Testis (tissue), 3 donors: ENCODE results near the gene ARHGEF10L. TPM values are rescaled to one million over a fixed set of nuclear protein-coding genes. Genes with fewer than 3 reads are reported as not detected.

Experiments
- DNase-seq: peaks from one replicate; pipeline ENCODE4 v3.0.0-alpha.2; 2019
- H3K27ac ChIP-seq, 2 donors: fragments of 200-600 bp; sonication (generic); one replicate each; pipeline ENCODE4 v1.5.1; 2019
- H3K27me3 ChIP-seq: fragments of 200-600 bp; sonication (generic); one replicate; pipeline ENCODE4 v1.5.1; 2019
- H3K36me3 ChIP-seq: fragments of 200-600 bp; sonication (generic); one replicate; pipeline ENCODE4 v1.5.1; 2017; ENCODE audit warnings: low read depth; ENCODE audit errors: missing control alignments
- H3K4me1 ChIP-seq: fragments of 200-600 bp; sonication (generic); one replicate; pipeline ENCODE4 v1.5.1; 2019
- H3K4me3 ChIP-seq, 2 donors: fragments of 200-600 bp; sonication (generic); one replicate each; pipeline ENCODE4 v1.5.1; 2017 to 2019
- H3K9me3 ChIP-seq: fragments of 200-600 bp; sonication (generic); one replicate; pipeline ENCODE4 v1.5.1; 2017
- CTCF ChIP-seq, 3 experiments: fragments of 450-650 bp in 2 of 3; fragments of 200-600 bp in 1 of 3; sonication (generic) in 1 of 3; IDR thresholded peaks; one replicate each; pipeline ENCODE4 v1.5.1; 2016 to 2019; ENCODE audit warnings: antibody characterized with exemption in 3 of 3, mild to moderate bottlenecking in 2 of 3, moderate library complexity in 1 of 3
- POLR2A ChIP-seq: fragments of 450-650 bp; IDR thresholded peaks from one replicate; pipeline ENCODE4 v1.6.1; 2017; ENCODE audit warnings: antibody characterized with exemption, mild to moderate bottlenecking, moderate library complexity
- WGBS, 2 donors: methylation state at CpG; one replicate each; pipeline ENCODE4 v1.1.5; 2018; 5-methylcytosine and 5-hydroxymethylcytosine counted together
- intact Hi-C: fragments of 100-400 bp; cut with DNase I; formaldehyde crosslinking; loops from one replicate; pipeline ENCODE4 v1.15.1; 2023; ENCODE audit warnings: low total_unique reads
- polyA plus RNA-seq: library from polyadenylated mRNA; stranded (reverse); fragments of 350-450 nt; fragmentation: Illumina TruSeq; extraction: RNeasy Lipid Tissue Mini Kit (QIAGEN cat#74804); gene quantifications from one replicate; pipeline ENCODE4 v1.2.3, GENCODE V29; 2014; ENCODE audit warnings: low read depth, low replicate concordance; ENCODE audit not compliant: insufficient read depth
- total RNA-seq, 2 donors: library from RNA; depleted of rRNA; stranded (reverse); fragments of >200 nt; gene quantifications; one replicate each; pipeline ENCODE4 v1.2.3, GENCODE V29; 2016

Gene ARHGEF10L
- total and polyA plus RNA-seq, 3 donors from 2014 or later: 13.5 to 20.3 (median 18.4) TPM

DNA sequence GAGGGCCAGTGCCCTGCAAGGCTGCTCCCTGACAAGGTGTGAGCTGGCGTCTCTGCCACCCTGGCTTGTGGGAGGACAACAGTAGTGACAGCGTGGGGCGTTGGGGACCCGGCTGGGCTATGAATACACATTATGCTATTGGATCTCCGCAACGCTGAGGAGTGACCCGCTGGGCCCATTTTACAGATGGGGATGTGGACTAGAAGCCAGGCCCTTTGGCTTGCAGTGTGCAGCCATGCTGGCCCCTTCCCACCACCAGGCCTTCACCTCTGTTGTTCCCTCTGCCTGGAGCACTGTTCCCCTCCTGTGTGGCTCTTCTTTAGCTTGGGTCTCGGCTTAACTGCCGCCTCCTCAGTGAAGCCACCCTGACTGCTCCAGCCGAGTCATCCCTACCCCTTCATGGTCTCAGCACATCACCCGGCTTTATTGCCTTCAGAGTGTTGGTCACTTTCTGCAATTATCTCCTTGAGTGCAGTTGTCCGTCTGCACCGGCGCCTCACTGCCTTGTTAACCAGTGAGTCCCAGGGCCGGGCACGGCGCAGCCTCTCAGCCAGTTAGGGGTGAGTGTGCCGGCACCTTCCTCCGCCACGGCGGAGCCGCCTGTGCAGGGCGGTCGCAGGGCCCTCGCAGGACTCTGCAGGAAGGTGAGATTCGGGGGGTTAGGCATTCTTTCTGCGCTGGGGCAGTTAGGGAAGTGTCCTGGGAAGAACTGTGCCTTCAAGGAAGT, 131.3 kb downstream of the ARHGEF10L start:
- no peak overlapping the region for H3K27ac ChIP-seq
- TF ChIP-seq POLR2A (no peak), CTCF (IDR thresholded peaks at IDR 0.05) (no peak)
- intact Hi-C loops: no loop called here
- 92 to 93% methylated on average over 22 to 27 of the region's 27 CpGs for WGBS, 2 donors
- H3K4me1 ChIP-seq: no peaks in the 10 kb centered on the region
- no peaks in the 10 kb centered on the region for H3K9me3 ChIP-seq
- no peak overlapping the region for H3K4me3 ChIP-seq
- no peaks in the 10 kb centered on the region for H3K27me3 ChIP-seq
- H3K36me3 ChIP-seq: no peaks in the 10 kb centered on the region
- DNase-seq: no peak

DNA sequence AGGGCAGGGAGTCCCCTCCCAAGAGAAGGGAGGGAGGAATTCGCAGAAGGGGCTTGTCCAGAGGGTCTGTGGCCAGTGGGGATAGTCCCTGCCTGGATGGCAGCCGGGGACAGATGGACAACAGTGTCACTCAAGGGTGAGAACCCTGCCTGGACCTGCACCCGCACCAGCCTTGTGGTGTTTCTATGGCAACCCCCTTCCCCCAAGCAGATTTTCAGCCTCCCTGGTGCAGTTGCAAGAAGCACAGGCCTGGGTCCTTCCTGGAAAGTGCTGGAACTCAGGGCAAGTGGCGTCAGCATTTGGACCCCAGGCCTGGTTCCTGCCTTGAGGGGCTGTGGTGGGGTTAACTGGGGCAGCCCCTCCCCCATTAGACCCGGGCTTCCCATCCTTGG, 131.8 kb downstream of the ARHGEF10L start:
- no peaks in the 10 kb centered on the region for H3K27me3 ChIP-seq
- no peak overlapping the region for H3K27ac ChIP-seq
- no peak for DNase-seq
- no peak overlapping the region for H3K4me3 ChIP-seq
- 71 to 77% methylated on average over 3 to 5 of the region's 5 CpGs for WGBS, 2 donors
- no peaks in the 10 kb centered on the region for H3K36me3 ChIP-seq
- no peak for TF ChIP-seq CTCF (IDR thresholded peaks at IDR 0.05)
- no peak for TF ChIP-seq POLR2A
- intact Hi-C loops: no loop called here
- H3K4me1 ChIP-seq: no peaks in the 10 kb centered on the region
- H3K9me3 ChIP-seq: no peaks in the 10 kb centered on the region

GRCh38 chr1:17671741-17672140, 132.2 kb downstream of the ARHGEF10L start:
- 81 to 84% methylated on average over 9 to 10 of the region's 10 CpGs for WGBS, 2 donors
- Histone ChIP-seq H3K9me3 (no peaks in the 10 kb centered on the region), H3K4me3 (no peak overlapping the region), H3K27ac (no peak overlapping the region), H3K36me3 (no peaks in the 10 kb centered on the region), H3K27me3 (no peaks in the 10 kb centered on the region), H3K4me1 (no peaks in the 10 kb centered on the region)
- TF ChIP-seq CTCF (IDR thresholded peaks at IDR 0.05) (no peak), POLR2A (no peak)
- intact Hi-C loops: no loop called here
- DNase-seq: no peak

DNA sequence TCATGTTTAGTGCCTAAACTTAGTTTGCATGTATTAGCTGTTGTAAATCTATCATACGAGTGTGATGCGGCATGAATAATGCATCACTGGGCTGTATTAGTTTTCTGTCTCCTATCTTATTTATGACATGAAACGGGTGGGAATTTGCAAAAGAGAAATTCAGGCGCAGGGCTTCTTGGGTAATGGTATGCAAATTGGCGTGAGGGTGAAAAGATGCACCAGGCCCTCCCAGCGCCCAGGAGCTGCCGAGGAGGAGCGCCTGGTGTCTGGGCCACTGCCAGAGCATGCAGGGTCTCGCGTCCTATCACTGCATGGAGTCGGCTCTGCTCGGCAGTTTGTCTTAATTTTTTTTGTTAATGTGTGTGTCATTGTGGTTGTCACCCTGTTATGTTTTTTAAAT, 132.7 kb downstream of the ARHGEF10L start:
- H3K4me1 ChIP-seq: no peaks in the 10 kb centered on the region
- 70 to 84% methylated on average over 12 of the region's 12 CpGs for WGBS, 2 donors
- no peaks in the 10 kb centered on the region for H3K36me3 ChIP-seq

More for the DNA sequence above, 132.7 kb downstream of the ARHGEF10L start:
- H3K27me3 ChIP-seq: no peaks in the 10 kb centered on the region
- no peaks in the 10 kb centered on the region for H3K9me3 ChIP-seq
- no peak for DNase-seq
- TF ChIP-seq CTCF (IDR thresholded peaks at IDR 0.05): no peak
- TF ChIP-seq POLR2A: no peak
- H3K27ac ChIP-seq: no peak overlapping the region
- H3K4me3 ChIP-seq: no peak overlapping the region
- intact Hi-C loops: no loop called here
